Lower lobe of right lung (tissue), 2 donors: Measurements from ENCODE around the gene NHS. TPM values are rescaled to one million over a fixed set of nuclear protein-coding genes. Genes with fewer than 3 reads are reported as not detected.

Source experiments
- ATAC-seq, 2 donors: fragments of 200-7000 bp; cut with Tn5 transposase; one replicate each; pipeline ENCODE4 v1.9.1; 2020 to 2022; ENCODE audit warnings: mild to moderate bottlenecking in 2 of 2, moderate library complexity in 2 of 2
- DNase-seq: peaks from one replicate; pipeline ENCODE4 v3.0.0-alpha.2; 2020
- H3K27ac ChIP-seq: fragments of 200-600 bp; one replicate; pipeline ENCODE4 v1.8.0; 2022
- H3K27me3 ChIP-seq: fragments of 200-600 bp; one replicate; pipeline ENCODE4 v1.8.0; 2022; ENCODE audit warnings: low read depth
- H3K36me3 ChIP-seq: fragments of 200-600 bp; one replicate; pipeline ENCODE4 v1.8.0; 2022; ENCODE audit warnings: mild to moderate bottlenecking
- H3K4me1 ChIP-seq: fragments of 200-600 bp; one replicate; pipeline ENCODE4 v1.8.0; 2022
- H3K4me3 ChIP-seq: fragments of 200-600 bp; one replicate; pipeline ENCODE4 v1.8.0; 2022; ENCODE audit warnings: mild to moderate bottlenecking
- H3K9me3 ChIP-seq: fragments of 200-600 bp; one replicate; pipeline ENCODE4 v1.8.0; 2022
- CTCF ChIP-seq: fragments of 200-600 bp; IDR thresholded peaks from one replicate; pipeline ENCODE4 v1.8.0; 2022; ENCODE audit warnings: antibody characterized with exemption, mild to moderate bottlenecking
- intact Hi-C: fragments of 100-400 bp; cut with DNase I; formaldehyde crosslinking; loops from one replicate; pipeline ENCODE4 v1.11.0; 2022
- total RNA-seq: library from RNA; stranded (reverse); fragmentation: NEBNext Ultra II Directional; extraction: Animal tissue kit (Norgen Biotek cat#: 25700); gene quantifications from one replicate; pipeline ENCODE4 v1.2.1, GENCODE V29; 2021
- donor health status: DM: no; HTN: yes; CAD: no; lungs with severe emphysema.

The NHS gene
- total RNA-seq, 1 donor from 2014 or later, result 2.7 TPM

- Histone ChIP-seq H3K27me3 (no peaks in the 10 kb centered on the region), H3K4me1 (peaks cover 6% of the 10 kb centered on the region), H3K4me3 (no peak overlapping the region), H3K27ac (no peak overlapping the region), H3K9me3 (no peaks in the 10 kb centered on the region), H3K36me3 (no peaks in the 10 kb centered on the region)
- intact Hi-C loops, result no loop called here
- no peak for TF ChIP-seq CTCF
- DNase-seq (no peak), ATAC-seq (no peak)
Measured at GRCh38 chrX:17682259-17682658, 307.3 kb downstream of the NHS start.

- intact Hi-C loops, result no loop called here
- Histone ChIP-seq H3K27me3 (no peaks in the 10 kb centered on the region), H3K36me3 (no peaks in the 10 kb centered on the region), H3K4me1 (peaks cover 6% of the 10 kb centered on the region), H3K27ac (no peak overlapping the region), H3K4me3 (no peak overlapping the region), H3K9me3 (no peaks in the 10 kb centered on the region)
- DNase-seq, result no peak
- ATAC-seq, result no peak
- no peak for TF ChIP-seq CTCF
Measured at GRCh38 chrX:17685026-17685425, 310.0 kb downstream of the NHS start.

- TF ChIP-seq CTCF, result no peak
- Histone ChIP-seq H3K4me3 (no peak overlapping the region), H3K27ac (no peak overlapping the region), H3K4me1 (no peaks in the 10 kb centered on the region), H3K9me3 (no peaks in the 10 kb centered on the region), H3K27me3 (no peaks in the 10 kb centered on the region), H3K36me3 (no peaks in the 10 kb centered on the region)
- DNase-seq, result no peak
- intact Hi-C loops, result no loop called here
- no peak for ATAC-seq
Measured at GRCh38 chrX:17687648-17688047, 312.6 kb downstream of the NHS start.

- H3K9me3 ChIP-seq, result no peaks in the 10 kb centered on the region
- H3K4me3 ChIP-seq, result no peak overlapping the region
- no peaks in the 10 kb centered on the region for H3K4me1 ChIP-seq
- H3K27me3 ChIP-seq, result no peaks in the 10 kb centered on the region
- intact Hi-C loops, result no loop called here
- TF ChIP-seq CTCF, result peak; percentile 61
- no peaks in the 10 kb centered on the region for H3K36me3 ChIP-seq
- no peak overlapping the region for H3K27ac ChIP-seq
- DNase-seq, result no peak
- peak in 1 of 2 donors; percentile 79 for ATAC-seq
Measured at GRCh38 chrX:17689971-17690409, 315.0 kb downstream of the NHS start.

- H3K9me3 ChIP-seq, result no peaks in the 10 kb centered on the region
- no peak overlapping the region for H3K27ac ChIP-seq
- ATAC-seq, result no peak
- no peaks in the 10 kb centered on the region for H3K4me1 ChIP-seq
- no peaks in the 10 kb centered on the region for H3K36me3 ChIP-seq
- H3K4me3 ChIP-seq, result no peak overlapping the region
- intact Hi-C loops, result no loop called here
- no peak for DNase-seq
- no peaks in the 10 kb centered on the region for H3K27me3 ChIP-seq
- TF ChIP-seq CTCF, result no peak
Measured at GRCh38 chrX:17692709-17693346, 317.8 kb downstream of the NHS start.
